Hematopoietic multipotent progenitor cell treated with erythropoietin and hydrocortisone succinate and interleukin-3 and kit ligand, for 8 days (in vitro differentiated cells): Measurements from ENCODE around the gene U2AF2.

Experiments
- DNase-seq: peaks from one replicate; pipeline ENCODE4 v3.0.0-alpha.2; 2015

U2AF2 gene

DNA sequence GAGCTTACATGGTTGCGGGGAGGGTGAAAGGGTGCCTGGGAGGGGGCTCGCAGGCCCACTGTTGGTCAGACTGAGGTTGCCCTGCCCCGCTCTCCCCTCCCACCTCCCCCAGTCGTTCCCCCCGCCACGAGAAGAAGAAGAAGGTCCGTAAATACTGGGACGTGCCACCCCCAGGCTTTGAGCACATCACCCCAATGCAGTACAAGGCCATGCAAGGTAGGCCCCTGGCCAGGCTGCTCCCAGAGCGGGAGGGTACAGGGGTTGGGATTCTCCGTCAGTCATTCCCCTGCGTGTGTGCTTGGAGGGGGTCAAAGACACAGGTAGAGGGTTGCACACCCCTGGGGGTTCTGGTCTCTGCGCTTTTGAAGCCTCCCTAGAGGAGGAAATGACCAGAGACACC is 5.6 kb downstream of the U2AF2 start:
- no peak for DNase-seq

DNA sequence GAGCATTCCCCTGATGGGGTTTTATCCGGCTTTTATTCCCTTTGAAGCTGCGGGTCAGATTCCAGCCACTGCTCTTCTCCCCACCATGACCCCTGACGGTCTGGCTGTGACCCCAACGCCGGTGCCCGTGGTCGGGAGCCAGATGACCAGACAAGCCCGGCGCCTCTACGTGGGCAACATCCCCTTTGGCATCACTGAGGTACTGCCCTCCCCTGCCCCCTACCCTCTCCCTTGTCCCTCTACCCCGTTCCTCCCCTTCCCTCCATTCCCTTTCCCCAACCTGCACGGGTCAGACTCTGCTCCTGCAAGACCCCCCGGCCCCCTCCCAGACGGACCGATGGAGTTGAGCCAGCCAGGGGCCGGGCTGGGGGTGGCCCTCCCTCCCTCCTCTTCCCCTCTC is 6.2 kb downstream of the U2AF2 start:
- DNase-seq: no peak

DNA sequence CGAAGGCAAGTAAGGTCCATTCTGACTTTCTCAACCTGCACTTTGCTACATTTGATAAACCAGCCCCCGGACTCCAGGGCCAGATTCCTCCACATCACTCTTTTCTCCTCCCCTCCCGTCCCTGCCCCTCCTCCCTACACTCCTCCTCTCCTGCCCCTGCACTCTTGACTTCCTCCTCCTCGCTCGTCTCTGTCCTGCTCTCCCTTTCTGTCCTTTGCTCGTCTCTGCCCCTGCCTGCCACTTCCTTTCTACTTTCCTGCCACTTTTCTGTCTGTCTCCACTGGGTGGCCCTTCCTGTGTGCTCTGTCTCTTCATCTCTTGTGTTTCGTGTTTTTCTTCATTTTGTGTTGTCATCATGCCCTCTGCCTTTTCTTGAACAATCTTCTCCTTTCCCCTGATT is 7.0 kb downstream of the U2AF2 start:
- no peak for DNase-seq

DNA sequence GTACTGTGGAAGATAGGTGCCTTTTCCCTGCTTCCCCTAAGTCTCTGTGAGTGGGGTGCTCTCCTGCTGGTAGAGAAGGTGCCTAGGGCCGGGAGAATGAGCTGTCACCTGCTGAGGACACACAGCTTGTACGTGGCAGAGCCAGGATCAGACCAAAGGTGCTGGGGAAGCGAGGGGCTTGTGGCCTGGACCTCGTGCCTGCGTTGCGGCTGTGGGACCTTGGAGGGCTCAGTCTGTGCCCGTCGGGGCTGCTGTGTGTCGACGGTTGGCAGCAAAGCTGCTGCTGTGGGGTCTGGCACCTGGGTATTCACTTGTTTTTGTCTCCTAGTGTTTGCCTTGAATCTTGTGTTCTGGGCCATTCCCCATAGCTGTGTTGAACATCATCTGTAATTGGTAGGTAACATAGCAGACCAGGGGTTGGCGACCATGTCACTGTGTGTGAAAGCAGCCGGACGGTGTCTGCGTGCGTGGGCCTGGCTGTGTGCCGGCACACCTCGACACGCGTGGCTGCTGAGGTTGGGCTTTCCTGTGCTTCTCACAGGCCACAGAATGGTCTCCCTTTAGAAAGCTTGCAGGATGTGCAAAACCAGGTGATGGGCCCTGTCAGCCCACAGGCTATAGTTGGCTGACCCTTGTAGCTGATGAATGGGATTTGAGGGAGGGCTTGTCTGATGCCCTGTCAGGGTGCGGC is 9.2 kb downstream of the U2AF2 start:
- no peak for DNase-seq

DNA sequence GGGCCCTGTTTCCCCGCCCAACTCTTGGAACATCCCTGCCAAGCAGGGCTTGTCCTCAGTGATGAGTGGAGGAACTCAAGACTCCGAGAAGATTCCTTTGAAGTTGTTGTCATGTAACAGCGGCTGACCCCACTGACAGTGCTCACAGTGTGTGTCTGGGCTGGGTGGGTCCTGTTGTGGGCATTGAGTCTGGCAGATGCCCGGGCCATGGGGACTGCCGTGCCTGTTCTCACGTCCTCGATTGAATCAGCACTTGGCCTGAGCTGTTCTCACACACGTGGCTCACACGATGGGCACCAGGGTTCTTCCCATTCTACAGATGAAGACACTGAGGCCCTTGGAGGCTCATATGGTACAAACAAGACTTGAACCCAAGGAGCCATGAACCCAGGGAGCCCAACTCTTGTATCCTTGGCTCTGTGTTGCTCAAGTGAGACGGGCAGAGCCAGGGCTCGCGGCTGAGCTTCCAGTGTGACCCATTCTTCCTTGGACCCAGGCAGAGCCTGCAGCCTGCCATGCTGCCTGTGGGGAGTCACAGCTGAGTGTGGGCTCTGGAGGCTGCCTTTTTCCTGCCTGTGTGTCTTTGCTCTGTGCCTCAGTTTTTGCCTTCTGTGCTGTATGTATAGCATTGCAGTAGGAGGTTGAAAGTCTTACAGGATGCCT is 11.6 kb downstream of the U2AF2 start:
- DNase-seq: no peak

DNA sequence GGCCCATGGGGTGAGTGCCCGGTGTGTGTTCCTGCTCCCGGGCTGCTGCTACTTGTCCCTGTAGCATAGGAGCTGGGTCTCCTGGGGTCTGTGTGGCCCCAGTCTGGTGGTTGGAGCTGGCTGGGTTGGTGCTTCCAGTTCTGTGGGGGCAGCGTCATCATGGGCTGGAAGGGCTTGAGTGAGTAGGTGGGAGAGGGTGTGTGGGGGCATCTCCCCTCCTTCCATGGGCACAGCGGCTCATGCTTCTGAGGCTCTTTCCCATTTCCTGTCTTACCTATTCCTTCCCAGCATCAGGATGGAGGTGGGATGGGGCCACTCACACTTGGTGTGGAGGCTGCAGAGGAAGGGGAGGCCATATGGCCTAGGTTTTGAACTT is 12.2 kb downstream of the U2AF2 start:
- DNase-seq: no peak

DNA sequence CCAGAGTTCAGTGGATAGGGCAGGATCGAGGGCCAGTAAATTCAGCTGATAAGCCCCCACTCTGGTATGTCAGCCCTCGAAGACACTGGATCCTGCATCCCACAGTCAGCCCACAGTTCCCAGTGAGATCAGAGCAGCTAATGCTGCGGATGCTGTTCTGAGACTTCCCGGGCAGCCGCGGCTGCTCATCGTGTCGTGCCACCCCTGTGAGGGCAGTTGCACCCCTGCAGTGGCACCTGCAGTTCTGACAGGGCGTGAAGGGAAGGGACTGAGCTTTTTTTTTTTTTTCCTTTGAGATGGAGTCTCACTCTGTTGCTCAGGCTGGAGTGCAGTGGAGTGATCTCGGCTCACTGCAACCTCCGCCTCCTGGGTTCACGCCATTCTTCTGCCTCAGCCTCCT is 12.7 kb downstream of the U2AF2 start:
- no peak for DNase-seq

DNA sequence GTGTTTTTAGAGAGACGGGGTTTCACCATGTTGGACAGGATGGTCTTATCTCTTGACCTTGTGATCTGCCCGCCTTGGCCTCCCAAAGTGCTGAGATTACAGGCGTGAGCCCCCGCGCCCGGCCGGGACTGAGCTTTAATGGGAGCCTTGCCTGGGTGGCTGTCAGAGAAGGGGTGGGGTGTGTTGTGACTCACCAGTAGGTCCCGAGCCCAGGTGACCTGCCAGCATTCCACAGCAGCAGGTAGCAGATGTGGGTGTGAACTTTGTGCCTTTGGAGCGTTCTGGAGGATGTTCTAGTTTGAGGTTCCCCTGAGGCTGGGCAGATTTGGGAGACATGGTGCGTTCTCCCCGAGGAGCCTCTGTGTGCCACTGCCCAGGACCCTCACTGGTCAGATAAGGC is 13.1 kb downstream of the U2AF2 start:
- no peak for DNase-seq

DNA sequence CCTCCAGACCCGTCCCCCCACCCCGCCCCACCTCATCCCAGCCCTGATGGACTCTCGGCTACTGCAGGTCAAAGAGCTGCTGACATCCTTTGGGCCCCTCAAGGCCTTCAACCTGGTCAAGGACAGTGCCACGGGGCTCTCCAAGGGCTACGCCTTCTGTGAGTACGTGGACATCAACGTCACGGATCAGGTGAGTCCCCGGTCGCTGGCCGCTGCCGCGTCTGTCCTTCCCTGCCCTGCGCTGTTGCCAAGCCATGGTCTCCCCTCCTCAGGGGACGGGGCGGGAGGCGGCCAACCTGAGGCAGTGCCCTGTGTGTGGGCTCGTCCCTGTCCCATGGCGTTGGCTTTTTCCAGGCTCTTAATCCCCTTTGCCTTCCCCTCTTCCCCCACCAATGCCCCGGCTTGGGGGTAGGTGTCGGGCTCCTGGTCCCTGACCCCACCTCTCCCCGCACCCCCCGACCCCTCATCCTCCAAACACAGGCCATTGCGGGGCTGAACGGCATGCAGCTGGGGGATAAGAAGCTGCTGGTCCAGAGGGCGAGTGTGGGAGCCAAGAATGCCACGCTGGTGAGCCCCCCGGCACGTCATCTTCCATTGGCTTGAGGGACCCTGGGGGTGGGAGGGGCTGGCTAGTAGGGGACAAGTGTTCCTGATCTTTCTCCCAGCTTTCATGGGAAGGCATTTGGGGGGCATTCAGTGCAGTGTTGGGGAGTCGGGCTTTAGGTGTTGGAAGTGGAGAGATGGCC is 13.9 kb downstream of the U2AF2 start:
- DNase-seq: no peak

DNA sequence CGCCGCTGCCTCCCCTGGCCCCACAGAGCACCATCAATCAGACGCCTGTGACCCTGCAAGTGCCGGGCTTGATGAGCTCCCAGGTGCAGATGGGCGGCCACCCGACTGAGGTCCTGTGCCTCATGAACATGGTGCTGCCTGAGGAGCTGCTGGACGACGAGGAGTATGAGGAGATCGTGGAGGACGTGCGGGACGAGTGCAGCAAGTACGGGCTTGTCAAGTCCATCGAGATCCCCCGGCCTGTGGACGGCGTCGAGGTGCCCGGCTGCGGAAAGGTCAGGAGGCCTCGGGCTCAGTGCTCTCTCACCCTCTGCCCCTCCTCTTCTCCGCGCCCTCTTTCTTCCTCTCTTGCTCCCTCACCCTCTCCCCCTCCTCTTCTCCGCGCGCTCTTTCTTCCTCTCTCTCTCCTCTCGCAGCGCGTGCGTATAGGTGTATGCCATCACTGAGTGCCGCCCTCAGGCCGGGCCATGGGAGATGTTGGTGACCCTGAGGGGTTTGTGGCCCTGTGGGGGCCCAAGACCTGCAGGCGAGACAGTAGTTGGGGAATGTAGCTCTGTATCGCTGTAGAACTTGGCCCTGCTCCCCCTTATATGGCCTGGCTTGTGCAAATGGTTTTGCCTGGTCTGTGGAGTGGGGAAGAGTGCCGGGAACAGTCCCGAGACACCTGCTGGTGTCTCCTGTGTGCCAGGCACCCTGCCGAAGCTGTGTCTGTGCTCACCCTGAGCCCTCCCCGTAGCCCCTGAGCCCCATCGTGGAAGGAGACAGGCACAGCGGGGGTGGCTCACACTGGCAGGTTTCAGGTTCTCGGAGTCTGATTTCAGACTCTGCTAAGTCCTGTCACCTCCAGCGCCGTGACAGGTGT is 14.8 kb downstream of the U2AF2 start:
- no peak for DNase-seq

DNA sequence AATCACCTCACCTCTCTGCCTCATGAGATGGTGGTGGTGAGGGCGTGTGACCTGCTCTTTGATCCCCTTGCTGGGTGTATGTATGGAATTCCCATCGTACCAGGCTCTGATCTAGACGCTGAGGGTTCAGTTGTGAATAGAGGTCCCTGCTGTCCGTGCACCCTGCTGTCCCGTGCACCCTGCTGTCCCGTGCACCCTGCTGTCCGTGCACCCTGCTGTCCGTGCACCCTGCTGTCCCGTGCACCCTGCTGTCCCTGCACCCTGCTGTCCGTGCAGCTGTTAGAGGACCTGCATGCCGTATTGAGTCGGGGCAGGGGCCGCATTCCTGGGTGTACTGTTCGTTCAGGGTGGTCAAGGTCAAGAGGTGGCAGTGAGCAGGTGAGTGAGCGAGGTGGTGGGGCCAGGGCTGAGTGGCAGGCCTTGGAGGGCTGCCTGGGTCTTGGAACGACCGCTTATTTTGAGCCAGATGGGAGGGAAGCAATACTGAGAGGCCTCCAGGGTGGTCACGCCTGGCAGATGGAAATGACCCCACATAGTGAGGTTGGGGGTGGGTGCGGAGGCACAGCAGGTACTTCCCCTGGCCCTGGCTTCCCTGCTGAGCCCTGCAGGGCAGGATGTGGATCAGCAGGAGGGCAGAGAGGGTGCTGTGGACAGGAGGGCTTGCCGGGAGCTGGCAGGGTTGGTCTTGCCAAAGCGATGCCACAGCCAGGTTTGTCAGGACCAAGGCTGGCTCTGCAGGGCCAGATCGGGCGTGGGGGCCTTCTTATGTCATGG is 15.6 kb downstream of the U2AF2 start:
- DNase-seq: no peak

DNA sequence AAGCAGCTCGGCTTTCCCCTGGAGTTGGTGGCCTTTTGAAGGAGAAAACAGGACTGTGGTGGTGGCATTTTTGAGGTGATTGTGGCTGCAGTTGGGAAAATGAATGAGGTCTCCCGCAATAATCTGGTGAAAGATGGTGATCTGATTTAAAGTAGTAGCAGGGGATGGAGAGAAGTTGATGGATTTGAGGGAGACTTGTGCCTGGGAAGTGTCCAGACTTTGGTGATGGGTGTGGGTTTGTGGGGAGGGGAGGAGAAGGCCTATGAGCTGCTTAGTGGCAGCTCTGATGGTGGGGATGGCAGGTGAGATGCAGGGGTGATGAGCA is 16.2 kb downstream of the U2AF2 start:
- DNase-seq: no peak

DNA sequence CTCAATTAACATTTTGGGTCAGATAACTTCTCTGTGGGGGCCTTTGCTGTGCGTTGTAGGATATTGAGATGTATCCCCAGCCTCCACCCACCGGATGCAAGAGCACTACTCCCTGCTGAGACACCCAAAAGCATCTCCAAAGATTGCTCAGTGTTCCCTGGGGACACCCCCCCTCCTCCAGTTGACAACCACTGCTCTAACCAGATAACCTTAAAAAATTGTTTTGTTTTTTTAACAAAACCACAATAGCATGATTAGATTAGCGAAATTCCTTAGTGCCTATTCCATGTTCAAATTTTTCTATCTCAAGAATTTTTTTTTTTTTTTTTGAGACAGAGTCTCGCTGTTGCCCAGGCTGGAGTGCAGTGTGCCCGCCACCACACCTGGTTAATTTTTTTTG is 17.6 kb downstream of the U2AF2 start:
- peak; percentile 27 for DNase-seq

DNA sequence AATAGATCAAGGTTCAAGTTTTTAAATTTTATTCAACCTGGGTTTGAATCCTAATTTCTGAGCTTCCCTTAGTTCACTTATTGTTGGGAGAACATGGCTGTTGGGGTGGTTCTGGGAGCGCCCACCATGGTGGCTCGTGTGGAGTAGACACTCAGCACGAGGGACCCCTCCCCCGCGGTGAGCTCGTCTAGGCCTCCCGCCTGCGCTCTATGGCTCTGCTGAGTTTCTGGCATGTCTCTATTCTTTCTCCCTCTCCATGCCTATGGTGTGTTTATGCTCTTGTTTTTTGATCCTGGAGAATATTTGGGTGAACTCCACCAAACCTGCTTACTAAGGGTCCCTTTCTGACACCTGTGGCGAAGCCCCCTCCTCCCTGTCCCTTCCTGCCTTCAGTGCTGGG is 18.6 kb downstream of the U2AF2 start:
- no peak for DNase-seq

DNA sequence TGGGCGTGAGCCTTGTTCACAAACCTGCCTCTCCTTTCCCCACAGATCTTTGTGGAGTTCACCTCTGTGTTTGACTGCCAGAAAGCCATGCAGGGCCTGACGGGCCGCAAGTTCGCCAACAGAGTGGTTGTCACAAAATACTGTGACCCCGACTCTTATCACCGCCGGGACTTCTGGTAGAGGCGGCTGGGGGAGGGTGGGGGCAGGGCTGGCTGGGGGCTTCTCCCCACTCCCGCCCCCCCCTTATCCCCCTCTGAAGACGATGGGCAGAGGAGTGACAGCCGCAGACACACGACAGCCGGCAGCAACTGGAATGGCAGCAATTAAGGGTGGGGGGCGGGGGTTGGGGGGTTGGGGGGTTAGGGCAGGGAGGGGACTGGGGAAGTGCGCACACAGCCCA is 19.1 kb downstream of the U2AF2 start:
- no peak for DNase-seq

DNA sequence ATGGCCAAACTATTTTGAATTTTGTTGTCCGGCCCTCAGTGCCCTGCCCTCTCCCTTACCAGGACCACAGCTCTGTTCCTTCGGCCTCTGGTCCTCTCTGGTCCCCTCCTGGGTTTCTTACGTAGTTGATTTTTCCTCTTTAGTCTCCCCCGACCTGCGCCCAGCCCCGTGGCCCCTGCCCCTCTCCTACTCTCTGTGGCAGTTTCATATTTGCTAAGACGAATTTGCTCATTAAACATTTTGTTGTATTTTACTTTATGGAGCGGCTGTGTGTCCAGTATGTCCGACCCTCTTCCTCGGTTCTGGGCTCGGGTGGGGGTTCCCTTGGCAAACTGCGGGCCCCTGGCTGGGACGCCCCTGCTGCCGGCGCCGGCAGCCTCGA is 19.6 kb downstream of the U2AF2 start:
- no peak for DNase-seq

DNA sequence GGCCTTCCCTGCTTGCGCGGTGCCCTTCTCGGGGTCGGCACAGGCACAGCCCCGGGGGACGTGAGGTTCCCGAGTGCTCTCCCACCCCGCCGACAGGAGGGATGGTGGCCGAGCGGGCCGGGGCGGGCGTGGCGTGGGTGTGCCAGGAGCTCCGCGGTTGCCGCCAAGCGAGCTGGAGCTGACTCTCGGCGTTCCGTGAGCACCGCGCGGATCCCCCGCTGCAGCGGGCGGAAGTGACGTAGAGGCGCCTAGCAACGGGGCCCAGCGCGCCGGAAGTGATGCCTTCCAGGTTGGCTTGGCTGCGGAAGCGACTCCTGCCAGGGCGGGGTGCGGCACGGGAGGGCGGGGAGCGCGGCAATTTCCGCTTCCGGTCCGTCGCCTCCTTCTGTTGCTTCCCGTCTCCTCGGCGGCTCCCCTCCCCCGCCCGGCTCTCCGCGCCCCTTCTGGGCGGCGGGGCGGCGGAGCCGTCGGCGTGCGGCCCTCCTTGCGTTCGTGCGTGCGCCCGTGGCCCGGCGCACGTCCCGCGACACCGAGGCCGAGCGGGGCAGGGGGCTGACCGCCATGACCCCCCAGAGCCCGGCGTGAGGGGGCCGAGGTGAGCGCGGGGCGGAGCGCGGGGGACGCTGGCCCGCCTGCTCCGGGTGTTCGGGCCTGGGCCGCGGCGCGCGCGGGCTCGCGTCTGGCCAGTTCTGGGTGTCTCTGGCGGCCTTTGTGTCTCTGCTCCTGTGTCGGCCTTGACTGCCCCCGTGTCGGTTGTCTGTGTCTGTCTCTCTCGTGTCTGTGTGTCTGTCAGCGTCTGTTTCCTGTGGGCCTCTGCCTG is 20.2 kb downstream of the U2AF2 start, which contains the start of gene EPN1:
TSS of gene EPN1 (plus strand) at position 386 of the 820 bp plus-strand sequence. CDS start 3,402 bp downstream, outside the sequence.
- peak; percentile 97 for DNase-seq

DNA sequence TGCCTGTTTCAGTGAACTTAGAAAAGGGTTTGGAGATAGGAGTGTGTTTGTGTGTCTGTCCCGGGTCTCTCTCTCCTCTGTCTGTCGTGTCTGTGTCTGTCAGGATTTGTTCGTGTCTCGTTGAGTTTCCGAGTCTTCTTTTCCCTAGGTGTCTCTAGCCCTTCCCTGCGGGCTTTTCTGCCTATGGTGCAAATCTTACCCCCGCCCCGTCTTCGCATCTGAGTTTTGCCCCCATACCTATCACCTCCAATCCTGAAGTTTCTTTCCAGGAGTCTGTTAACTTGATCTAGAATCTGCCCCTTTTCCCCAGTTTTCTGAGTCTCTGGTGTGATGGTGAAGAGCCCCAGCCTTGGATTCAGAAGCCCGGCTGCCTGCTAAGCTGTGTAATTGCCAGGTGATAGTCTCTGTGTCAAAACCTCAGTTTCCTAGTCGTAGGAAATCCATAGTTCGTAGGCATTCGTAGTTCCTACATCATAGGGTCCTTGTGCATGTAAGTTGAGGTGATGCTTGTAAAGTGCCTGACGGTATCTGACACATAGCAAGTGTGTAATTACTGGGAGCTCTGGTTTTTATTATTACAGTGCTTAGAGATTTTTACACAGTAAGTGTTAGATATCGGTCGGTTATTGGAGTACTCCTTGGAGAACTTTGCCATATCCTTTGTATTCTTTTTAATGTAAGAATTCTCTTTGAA is 21.0 kb downstream of the U2AF2 start:
- no peak for DNase-seq

DNA sequence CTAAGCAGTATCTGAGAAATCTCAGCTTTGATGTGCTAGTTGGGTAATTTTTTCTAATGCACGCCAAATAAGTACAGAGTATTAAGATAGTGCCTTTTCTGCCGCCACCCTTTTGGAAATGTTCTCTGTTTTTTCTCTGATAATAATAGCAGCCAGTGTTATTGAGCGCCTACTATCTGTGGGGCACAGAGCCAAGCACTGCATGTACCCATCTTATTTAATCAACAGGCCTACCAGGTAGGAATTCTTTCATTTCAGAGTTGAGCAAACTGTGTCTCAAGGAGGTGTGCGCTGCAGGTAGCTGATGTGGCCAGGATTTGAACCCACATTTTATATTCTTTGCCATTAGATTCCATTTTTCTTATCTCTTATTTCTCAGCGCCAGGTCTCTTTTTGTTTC is 21.5 kb downstream of the U2AF2 start:
- peak; percentile 91 for DNase-seq

DNA sequence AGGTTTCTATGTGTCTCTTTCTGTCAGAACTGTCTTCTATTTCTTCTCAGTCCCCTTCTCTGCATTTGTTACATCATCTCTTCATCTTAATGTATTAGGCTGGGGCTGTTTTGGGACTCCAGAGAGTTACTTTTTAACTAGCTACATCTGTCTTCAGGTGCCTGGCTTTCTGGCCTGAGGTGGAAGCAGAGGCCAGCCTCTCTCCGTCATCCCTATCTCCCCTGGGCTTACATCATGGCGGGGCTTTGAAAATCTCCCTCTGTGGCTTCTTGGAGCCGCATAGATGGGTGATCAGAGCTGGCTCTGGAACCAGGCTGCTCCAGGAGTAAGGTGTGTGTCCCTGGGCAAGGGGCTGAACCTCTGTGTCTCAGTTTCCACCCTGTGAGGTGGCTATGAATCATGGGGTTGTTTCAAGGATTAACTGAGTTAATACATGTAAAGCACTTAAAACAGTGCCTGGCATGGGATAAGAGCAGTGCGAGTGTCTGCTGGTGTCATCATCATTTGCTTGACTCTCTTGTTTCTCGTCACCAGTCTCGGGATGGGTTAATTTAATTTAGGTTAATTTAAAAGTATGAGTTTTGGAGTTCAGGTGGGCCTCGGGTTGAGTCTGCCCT is 22.2 kb downstream of the U2AF2 start:
- DNase-seq: no peak
